GM19372 (cell line): ENCODE measurements around the gene FMO5.
"Not testable (repeated sequence)": the region's sequence is repeated elsewhere in the genome, so short reads cannot be mapped to it uniquely, and the experiment has no call there.

Experiments
- ATAC-seq: cut with Tn5 transposase; IDR thresholded peaks from one replicate; pipeline ENCODE4 v1.9.1; 2021; ENCODE audit warnings: mild to moderate bottlenecking, low read depth, moderate library complexity; ENCODE audit not compliant: unreplicated experiment

Gene FMO5

DNA sequence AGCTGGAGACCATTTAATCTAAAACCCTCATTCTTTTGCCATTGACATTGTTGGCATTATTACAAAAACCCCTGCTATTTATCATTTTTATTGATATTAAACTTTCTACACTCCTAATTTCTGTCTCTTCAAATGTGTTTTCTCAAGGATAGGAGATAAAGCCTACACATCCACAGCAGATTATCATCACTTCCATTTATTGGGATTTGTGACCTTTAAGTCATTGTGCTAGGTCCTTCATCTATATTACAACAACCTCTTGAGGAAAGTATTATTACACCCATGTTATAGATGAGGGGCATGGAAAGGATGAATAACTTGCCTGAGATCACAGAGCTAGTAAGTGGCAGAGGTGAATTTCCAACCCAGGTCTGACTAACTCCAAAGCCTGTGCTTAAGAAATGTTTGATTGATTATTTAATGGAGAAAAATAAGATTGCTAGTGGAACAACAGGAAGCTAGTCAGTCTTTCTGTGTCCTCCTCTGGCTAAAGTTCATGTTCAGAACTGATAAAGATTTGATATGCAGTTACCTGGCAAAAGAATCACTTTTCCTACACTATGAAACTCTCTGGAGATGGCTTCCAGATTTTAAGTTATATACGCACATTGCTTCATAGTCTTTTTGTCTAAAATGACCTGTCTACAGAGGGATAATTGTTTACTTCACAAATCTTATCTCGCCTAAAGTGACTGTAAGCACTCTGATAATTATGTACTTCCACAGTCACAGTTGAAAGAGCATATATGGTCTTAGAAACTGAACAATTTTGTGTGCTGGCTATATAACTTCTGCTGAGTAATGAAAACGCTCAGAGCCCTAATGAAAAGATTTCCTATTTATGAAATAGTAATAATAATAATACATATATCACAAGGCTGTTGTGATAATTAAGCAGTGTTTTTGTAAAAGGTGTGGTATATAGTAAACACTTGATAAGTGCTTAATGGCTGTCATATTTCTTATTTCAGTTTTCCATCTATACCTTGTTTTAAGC is 15.0 kb downstream of the FMO5 start:
- no peak for ATAC-seq

DNA sequence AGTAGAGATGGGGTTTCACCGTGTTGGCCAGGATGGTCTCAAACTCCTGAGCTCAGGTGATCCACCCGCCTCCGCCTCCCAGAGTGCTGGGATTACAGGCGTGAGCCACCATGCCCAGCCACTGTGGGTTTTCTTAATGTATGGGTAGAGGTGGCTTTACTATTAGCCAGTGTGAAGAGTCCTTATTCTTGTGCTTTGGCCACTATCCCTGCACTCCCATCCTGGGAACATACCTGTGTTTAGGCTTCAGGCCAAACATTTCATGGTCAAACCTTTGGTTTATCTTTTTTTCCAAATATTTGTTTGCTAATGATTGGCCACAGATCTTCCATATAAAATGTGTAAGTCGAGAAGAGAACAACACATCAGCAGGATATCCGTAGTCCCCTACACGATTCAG is 16.5 kb downstream of the FMO5 start:
- ATAC-seq: no peak

GRCh38 chr1:147207192-147207591 is 17.9 kb downstream of the FMO5 start:
- ATAC-seq: no peak

DNA sequence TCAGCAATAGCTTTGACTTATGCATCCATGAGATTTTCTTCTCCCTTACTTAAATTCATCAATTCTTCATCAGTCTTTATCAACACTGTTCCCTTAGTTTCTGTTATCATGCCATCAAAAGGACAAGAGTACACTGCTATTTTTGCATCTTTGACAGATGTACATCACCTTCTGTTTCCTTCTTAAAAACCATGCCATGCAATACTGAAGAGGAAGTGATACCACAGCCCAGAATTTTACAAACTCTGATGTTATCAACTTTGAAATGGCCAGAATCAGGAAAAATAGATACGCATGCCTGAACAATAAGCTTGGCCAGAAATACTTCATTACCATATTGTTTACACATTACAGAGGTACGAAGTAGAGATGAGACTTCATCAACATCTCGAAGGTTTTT is 21.1 kb downstream of the FMO5 start:
- no peak for ATAC-seq

- ATAC-seq: no peak
Measured at GRCh38 chr1:147202576-147202975, 22.6 kb downstream of the FMO5 start.

- ATAC-seq: no peak
Measured at GRCh38 chr1:147201786-147202185, 23.4 kb downstream of the FMO5 start.

DNA sequence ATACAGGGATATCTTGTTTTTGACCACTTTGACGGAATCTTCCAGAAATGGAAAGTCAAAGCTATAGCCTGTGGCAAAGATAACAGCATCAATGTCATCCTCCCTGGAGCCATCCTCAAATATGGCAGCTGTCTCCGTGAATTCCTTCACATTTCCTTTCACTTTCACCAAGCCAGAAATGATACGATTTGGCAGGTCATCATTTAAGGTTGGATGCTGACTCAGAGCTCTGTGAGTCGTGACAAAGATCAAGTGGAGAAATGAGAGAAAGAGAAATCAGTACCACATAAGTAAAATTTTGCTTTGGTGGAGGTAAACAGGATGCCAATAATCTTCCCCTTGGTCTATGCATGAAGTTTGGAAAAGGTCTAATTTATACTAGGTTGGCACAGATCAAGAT is 23.9 kb downstream of the FMO5 start:
- ATAC-seq: no peak

DNA sequence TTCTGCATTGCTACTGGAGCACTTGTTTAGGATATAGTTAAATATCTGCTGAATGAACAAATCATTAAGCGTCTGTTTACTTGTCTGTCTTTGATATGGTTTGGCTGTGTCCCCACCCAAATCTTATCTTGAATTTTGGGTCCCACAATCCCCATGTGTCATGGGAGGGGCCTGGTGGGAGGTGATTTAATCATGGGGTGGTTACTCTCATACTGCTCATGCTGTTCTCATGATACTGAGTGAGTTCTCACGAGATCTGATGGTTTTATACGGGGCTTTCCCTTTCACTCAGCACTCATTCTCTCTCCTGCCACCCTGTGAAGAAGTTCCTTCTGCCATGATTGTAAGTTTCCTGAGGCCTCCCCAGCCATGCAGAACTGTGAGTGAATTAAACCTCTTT is 27.8 kb downstream of the FMO5 start:
- not testable (repeated sequence) for ATAC-seq

- no peak for ATAC-seq
Measured at GRCh38 chr1:147189514-147189913, 35.6 kb downstream of the FMO5 start.

DNA sequence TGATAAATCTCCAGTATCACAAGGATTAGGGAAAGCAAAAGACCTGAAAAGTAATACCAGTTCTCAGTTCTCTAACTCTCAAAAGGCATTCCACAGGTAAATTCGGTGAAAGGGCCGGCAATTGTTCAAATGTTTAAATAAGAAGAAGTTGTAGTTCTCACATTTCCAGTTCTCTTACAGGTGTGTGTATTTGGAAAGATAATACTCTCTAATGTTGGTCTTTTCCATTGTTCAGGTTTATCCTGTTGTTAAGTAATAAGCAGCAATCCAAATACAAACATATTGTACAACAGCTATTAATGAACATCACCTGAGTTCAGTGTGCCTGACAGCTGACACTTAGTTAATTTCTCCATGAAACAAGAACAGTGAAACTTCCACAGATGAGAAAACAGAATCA is 39.7 kb downstream of the FMO5 start:
- no peak for ATAC-seq

DNA sequence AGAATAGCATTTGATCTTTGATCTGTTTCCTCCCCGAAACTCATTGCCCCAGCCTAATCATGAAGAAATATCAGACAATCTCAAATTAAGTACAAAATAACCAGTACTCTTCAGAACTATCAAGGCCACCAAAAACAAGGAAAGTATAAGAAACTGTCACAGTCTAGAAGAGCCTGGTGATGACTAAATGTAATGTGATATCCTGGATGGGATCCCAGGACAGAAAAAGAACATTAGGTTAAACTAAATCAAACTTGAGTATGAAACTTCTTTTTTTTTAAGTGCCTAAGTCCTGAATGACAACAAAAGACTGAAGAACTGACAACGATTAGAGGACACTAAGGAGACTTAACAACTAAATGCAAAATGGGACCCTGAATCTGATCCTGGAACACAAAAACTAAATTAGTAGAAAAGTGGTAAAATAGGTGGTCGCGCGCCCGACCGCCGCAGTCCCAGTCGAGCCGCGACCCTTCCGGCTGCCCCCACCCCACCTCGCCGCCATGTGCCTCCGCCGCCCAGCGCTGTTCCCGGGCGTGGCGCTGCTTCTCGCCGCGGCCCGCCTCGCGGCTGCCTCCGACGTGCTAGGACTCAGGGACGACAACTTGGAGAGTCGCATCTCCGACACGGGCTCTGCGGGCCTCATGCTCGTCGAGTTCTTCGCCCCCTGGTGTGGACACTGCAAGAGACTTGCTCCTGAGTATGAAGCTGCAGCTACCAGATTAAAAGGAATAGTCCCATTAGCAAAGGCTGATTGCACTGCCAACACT is 47.3 kb downstream of the FMO5 start:
- no peak for ATAC-seq

GRCh38 chr1:147172168-147173016 is 52.7 kb downstream of the FMO5 start, which contains the start of gene PRKAB2:
Gene PRKAB2, minus strand, starts transcription at chr1:147172470. Its CDS starts 326 bp downstream, at chr1:147172144.
- peak; percentile 93 for ATAC-seq

DNA sequence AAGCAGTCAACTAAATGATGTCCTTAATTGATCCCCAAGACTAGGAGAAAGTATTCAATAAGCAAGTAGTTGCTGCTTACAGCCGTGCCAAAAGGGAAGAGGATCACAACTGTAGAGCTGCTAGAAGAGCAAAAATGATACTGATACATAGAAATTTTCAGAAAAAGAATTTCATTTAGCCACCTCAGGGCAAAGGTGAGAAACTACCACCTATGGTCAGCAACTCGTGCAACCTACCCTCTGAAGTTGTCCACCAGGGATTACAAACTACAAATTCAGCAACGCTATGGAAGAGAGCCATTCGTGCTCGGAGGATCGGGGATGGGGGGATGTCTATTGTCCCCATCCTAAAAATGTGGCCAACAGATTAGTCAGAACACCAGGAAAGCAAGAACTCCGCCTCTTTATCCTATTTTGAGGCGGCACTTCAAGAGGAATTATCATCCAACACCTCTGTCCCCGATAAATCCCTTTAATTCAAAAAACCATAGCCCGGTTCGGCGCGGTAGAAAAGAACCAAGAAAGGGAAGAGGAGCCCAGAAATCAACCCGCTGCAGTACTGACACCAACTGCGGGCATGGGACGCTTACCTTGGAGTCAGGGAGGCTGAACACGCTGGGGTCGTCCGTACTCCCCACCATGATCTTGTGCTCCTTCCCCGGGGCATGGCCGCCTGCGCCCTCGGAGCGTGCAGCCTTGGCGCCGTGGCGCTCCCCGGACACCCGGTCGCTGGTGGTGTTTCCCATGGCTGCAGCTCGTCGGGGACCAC is 53.6 kb downstream of the FMO5 start:
- ATAC-seq: no peak

- no peak for ATAC-seq
Measured at GRCh38 chr1:147169840-147170674, 55.1 kb downstream of the FMO5 start.

DNA sequence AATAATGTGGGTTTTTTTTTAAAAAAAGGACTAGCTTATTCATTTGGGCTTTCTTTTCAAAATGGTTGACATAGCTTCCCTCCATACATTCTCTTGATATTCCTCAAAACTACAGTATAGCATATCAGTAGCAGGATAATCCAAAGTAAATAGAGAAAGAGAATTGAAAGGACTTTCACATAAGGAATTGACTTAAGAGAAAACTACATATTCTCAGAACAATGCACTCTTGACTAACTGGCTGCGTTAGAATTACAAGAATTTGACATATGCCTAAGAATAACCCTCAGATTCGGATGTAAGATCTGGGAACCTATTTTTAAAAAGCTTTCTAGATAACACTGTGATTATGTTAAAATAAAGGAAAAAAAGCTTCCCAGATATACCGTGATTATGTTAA is 56.0 kb downstream of the FMO5 start:
- ATAC-seq: no peak

GRCh38 chr1:147168626-147169058 is 56.5 kb downstream of the FMO5 start:
- ATAC-seq: no peak

DNA sequence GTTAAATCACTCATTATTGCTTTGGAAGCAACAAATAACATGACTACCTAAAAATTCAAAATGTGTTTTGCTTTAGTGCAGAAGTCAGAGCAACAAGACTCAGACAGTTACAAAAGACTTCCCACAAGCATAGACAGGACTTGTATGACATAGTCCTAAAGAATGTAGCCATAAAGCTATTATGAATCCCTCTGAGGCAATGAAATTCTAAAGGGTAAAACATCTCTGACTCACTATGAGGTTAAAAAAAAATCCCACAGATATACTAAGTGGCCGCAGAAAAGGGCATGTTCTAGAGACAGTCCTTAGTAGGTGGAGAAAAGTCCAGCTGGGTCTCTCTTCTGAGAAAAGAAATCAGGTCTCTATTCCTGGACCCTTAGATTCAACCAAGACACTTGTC is 57.8 kb downstream of the FMO5 start:
- ATAC-seq: no peak

DNA sequence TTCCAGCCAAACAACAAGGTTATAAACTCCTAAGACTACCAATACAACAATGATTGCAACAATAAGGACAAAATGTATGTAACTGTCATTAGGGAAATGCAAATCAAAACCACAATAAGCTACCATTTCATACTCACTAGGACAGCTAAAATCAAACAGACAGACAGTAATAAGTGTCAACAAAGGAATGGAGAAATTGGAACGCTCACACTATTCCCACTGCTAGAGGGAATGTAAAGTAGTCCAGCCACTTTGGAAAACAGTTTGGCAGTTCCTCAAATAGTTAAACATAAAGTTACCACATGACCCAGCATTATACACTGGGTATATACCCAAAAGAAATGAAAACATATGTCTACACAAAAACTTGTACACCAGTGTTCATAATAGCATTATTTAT is 62.1 kb downstream of the FMO5 start:
- ATAC-seq: no peak

DNA sequence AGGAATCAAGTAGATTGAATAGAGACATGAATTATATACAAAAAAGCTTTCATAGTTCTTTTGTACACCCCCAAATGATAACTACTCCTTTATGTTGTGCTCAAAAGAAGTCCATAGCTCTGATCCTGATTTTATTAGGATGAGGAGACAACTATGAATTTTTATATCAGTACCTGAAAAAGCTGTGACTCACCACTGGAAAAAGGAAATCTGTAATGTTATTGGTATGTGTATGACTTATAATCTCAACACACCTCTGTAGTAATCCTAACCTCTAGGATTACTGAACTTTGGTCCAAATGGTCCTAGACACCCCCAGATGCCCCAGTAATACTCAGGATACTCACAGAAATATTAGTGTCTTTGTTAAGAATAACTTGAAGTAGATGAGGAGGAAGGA is 63.0 kb downstream of the FMO5 start:
- ATAC-seq: no peak
